Stimulated activated CD8-positive, alpha-beta memory T cell treated with anti-CD3 and anti-CD28 coated beads, Interleukin-2, amount 100 ng/mL, for 1 hour (primary cell): ENCODE results near the gene EVX1.

Experiments used
- DNase-seq, 2 donors: peaks; one replicate each; pipeline ENCODE4 v3.0.0-alpha.2; 2020; ENCODE audit warnings: low read depth in 2 of 2

EVX1 gene

GRCh38 chr7:27249724-27250556, 7.3 kb downstream of the EVX1 start:
- no peak for DNase-seq

- DNase-seq = no peak
Observed at GRCh38 chr7:27250557-27251070, 8.0 kb downstream of the EVX1 start.

- DNase-seq = no peak
Observed at GRCh38 chr7:27251136-27251651, 8.6 kb downstream of the EVX1 start.

- no peak for DNase-seq
Observed at GRCh38 chr7:27251652-27252590, 9.3 kb downstream of the EVX1 start.

GRCh38 chr7:27254625-27255024, 12.0 kb downstream of the EVX1 start:
- DNase-seq = no peak

- no peak for DNase-seq
Observed at GRCh38 chr7:27260211-27260610, 17.6 kb downstream of the EVX1 start.

- no peak for DNase-seq
Observed at GRCh38 chr7:27262121-27262520, 19.5 kb downstream of the EVX1 start.

GRCh38 chr7:27263781-27264180, 21.2 kb downstream of the EVX1 start:
- no peak for DNase-seq

GRCh38 chr7:27269455-27269854, 26.9 kb downstream of the EVX1 start:
- DNase-seq = no peak

- no peak for DNase-seq
Observed at GRCh38 chr7:27271384-27271783, 28.8 kb downstream of the EVX1 start.

GRCh38 chr7:27277628-27278027, 35.0 kb downstream of the EVX1 start:
- DNase-seq = no peak

- DNase-seq = no peak
Observed at GRCh38 chr7:27283558-27283957, 41.0 kb downstream of the EVX1 start.

GRCh38 chr7:27295236-27295635, 52.6 kb downstream of the EVX1 start:
- no peak for DNase-seq

GRCh38 chr7:27297356-27297755, 54.8 kb downstream of the EVX1 start:
- no peak for DNase-seq
